CD4-positive, alpha-beta T cell treated with Interleukin-21 for 1 hour (primary cell): Measurements from ENCODE around the gene FBXO17.

ENCODE experiments used
- DNase-seq: peaks from one replicate; pipeline ENCODE4 v3.0.0-alpha.2; 2020

Gene FBXO17

GRCh38 chr19:38912600-38913514 lies 62.7 kb downstream of the FBXO17 start:
- DNase-seq, result no peak

GRCh38 chr19:38911388-38912001 lies 64.0 kb downstream of the FBXO17 start:
- no peak for DNase-seq

GRCh38 chr19:38910488-38910887 lies 65.1 kb downstream of the FBXO17 start:
- DNase-seq, result no peak

DNA sequence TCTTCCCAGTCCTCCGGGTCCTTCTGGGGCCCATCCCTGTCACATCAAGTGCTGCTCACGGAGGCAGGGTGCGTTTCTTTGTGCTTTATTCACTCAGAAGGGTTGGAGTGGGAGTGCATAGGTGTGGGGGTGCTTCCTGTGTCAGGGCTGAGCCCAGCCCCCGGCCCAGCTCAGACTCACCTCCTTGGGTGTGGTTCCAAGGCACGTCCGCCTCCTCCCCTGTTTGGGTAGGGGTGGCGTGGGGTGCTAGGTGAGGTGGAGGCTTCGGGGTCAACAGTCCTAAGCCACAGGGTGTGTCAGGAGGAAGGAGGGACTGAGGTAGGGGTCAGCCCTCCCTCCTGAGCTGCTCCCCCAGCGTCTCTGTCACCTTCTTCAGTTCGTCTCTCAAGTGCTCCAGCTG lies 66.6 kb downstream of the FBXO17 start:
- DNase-seq, result no peak

- no peak for DNase-seq
Measured at GRCh38 chr19:38907670-38908069, 67.9 kb downstream of the FBXO17 start.

- DNase-seq, result no peak
Measured at GRCh38 chr19:38907227-38907626, 68.3 kb downstream of the FBXO17 start.

DNA sequence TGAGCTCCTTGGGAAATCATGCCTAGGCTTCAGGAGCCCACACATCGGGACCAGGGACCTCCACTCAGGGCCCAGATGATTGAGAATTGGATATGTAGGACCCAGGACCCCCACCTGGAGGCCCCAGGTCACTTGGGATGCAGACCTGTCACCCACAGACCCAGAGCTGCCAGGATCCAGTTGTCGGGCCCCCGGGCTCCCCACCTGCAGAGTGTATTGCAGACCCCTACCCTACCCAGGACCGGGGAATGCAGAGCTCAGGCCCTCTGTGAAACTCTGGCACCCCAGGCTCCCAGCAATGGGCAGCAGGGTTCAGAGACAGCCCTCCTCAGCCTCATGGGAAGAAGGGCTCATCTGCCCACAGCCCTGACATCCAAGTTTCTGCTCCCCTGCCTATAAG lies 69.9 kb downstream of the FBXO17 start:
- DNase-seq, result no peak

- no peak for DNase-seq
Measured at GRCh38 chr19:38904581-38905539, 70.7 kb downstream of the FBXO17 start.

GRCh38 chr19:38901683-38902082 lies 73.9 kb downstream of the FBXO17 start:
- DNase-seq, result no peak

- no peak for DNase-seq
Measured at GRCh38 chr19:38900743-38901190, 74.8 kb downstream of the FBXO17 start.

DNA sequence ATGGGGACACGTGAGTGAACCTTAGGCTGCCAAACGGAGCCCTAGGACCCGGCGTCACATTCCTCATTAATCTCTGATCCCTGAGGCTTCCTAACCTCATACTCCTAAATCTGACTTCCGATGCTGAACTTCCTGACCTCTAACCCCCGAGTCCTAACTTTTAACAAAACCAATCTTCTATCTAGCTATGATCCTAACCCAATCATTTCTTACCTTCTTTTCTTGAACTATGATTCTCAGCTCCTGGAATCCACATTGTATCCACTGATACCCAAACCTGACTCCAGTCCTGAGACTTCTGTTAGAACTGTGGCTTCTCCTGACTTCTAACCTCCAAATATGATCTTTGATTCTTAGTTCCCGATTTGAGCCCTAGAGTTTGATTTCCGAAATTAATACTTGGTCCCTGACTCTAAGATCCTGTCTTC lies 75.3 kb downstream of the FBXO17 start:
- DNase-seq, result no peak

GRCh38 chr19:38899447-38900201 lies 75.9 kb downstream of the FBXO17 start, which contains the start of the genes NFKBIB and SIRT2:
Gene NFKBIB (plus strand): TSS chr19:38899969. CDS start chr19:38900033, 64 bp downstream.
Gene SIRT2 (minus strand): TSS chr19:38899618. CDS start chr19:38899521, 97 bp downstream.
- peak; percentile 100 for DNase-seq

GRCh38 chr19:38898788-38899446 lies 76.6 kb downstream of the FBXO17 start:
- DNase-seq, result no peak

DNA sequence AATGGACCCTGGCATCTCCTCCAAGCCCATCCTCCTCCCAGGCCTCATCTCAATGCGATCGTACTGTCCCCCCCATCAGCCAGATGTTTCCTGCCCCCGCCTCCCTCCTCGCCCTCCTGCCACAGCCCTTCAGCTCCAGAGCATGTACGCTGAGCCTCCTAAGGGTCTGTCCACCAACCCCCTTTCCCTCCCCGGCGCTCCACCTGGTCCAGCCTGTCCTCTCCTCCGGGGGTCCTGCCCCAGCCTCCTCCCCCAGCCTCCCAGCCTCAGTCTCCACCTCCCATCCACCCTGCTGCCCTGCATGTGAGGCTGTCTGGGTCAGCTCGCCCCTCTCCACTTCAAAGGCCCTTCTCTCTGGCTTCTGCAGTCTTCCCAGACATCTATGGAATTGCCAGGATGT lies 80.6 kb downstream of the FBXO17 start:
- no peak for DNase-seq

DNA sequence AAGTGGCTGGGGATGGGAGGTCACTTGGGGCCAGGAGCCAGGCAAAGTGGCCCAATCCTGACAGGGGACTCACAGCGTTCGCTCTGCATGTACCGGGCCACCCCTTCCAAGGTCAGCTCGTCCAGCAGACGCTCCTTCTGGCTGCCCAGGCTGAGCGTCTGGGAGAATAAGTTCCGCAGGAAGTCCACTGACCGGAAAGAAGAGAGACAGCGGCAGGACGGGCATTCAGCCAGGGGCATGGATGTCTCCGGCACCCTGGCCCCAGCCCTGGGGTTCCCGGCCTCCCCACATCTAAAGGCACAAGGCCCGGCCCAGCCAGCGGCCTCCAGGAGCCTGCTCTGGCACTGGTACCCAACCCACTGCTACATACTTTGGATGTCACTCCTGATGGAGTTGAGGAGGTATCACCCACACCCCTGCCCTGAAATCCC lies 82.2 kb downstream of the FBXO17 start:
- no peak for DNase-seq

GRCh38 chr19:38892841-38893240 lies 82.7 kb downstream of the FBXO17 start:
- DNase-seq, result no peak

GRCh38 chr19:38891771-38892170 lies 83.8 kb downstream of the FBXO17 start:
- no peak for DNase-seq
